Heart left ventricle (tissue), 13 donors: ENCODE results near the gene SART1.

ENCODE experiments used
- POLR2A ChIP-seq, 2 donors: fragments of 450-650 bp; IDR thresholded peaks; one replicate each; pipeline ENCODE4 v1.6.1; 2017; ENCODE audit warnings: antibody characterized with exemption in 2 of 2, mild to moderate bottlenecking in 2 of 2, moderate library complexity in 2 of 2
- TF ChIP-seq, protein P1 (sequence below), 12 donors: fragments of 200-600 bp; sonication (generic) in 4 of 12; IDR thresholded peaks; one replicate each; pipeline versions ENCODE4 v1.5.0 to v1.8.0; 2018 to 2022; ENCODE audit warnings: antibody characterized with exemption in 12 of 12, mild to moderate bottlenecking in 5 of 12
- donor health status: ischemic (EF 13 %, LVEDD 7.1; RV severe dilation, severe dysfunction).
- donor health status: DM: no; HTN: yes; CAD: no.
- donor health status: DM: no; HTN: no; CAD: no.
- donor health status: ischemic (EF 25% LVEDD 6.9; RV normal size, moderate dysfunction).
- donor health status: ischemic (EF 25% LVEDD 5.7; RV mildly dilated, moderate dysfunction).
- donor health status: ischemic (EF 35%, LVEDD 5.7; RV mildly dilated, moderate dysfunction).
- donor health status: nonischemic (EF 11% LVEDD 7.7; RV severe dilation, severe dysfunction).
- donor health status: DM: yes; HTN: yes; CAD: no.
- donor health status: PGD.
- donor health status: ischemic (EF 29% LVEDD 5.4; RV normal size, mild dysfunction).
- donor health status: nonischemic (EF 23%, LVEDD 6.1; RV moderate dilation, normal function).

DNA sequence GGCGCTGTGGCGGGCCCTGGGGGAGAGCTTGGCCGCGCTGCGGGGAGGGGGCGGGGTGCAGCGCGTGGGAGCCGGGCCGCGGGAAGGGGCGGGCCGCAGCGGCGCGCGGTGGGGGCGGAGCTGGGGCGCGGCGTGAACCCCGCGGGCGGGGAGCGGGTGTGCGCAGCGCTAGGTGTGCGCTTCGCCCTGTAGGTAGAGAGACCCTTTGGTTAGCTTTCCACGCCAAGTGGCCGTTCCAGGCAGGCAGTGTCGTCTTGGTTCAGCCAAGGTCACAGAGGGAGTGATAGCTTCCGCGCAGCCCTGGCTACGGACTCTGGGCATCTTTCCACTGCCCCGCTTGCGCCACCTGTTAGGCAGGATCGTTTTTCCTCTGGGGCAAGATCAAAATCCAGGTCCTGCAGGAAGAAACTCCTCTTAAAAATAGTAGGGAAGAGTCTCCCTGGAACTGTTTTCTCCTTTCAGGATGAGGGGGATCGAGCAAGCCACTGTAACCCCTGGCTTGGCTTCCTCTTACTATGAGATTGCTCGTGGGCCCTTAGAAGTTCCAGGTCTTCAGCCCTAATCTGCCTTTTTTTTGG, 41.2 kb downstream of the SART1 start:
- TF ChIP-seq, protein P1, sequence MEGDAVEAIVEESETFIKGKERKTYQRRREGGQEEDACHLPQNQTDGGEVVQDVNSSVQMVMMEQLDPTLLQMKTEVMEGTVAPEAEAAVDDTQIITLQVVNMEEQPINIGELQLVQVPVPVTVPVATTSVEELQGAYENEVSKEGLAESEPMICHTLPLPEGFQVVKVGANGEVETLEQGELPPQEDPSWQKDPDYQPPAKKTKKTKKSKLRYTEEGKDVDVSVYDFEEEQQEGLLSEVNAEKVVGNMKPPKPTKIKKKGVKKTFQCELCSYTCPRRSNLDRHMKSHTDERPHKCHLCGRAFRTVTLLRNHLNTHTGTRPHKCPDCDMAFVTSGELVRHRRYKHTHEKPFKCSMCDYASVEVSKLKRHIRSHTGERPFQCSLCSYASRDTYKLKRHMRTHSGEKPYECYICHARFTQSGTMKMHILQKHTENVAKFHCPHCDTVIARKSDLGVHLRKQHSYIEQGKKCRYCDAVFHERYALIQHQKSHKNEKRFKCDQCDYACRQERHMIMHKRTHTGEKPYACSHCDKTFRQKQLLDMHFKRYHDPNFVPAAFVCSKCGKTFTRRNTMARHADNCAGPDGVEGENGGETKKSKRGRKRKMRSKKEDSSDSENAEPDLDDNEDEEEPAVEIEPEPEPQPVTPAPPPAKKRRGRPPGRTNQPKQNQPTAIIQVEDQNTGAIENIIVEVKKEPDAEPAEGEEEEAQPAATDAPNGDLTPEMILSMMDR (IDR thresholded peaks at IDR 0.05) = peak in 5 of 12 donors; percentile 15 to 39 (median 27)
- TF ChIP-seq POLR2A (IDR thresholded peaks at IDR 0.05) = no peak
